KMS-11 (cell line): Measurements from ENCODE around the gene ZNF627.
A peak's percentile ranks its signal among the peaks of the same experiment; 100 is the strongest.

Experiments used
- H2AFZ ChIP-seq: fragments of 200-600 bp; sonication (generic); 2 replicates; pipeline ENCODE4 v1.6.1; 2016; ENCODE audit warnings: antibody characterized with exemption, mixed run types, low read depth
- H3K27ac ChIP-seq: fragments of 200-600 bp; sonication (generic); 2 replicates; pipeline ENCODE4 v1.6.1; 2016; ENCODE audit warnings: mild to moderate bottlenecking, mixed run types
- H3K27me3 ChIP-seq: fragments of 200-600 bp; sonication (generic); 2 replicates; pipeline ENCODE4 v1.6.1; 2017; ENCODE audit warnings: mild to moderate bottlenecking, low read depth, mixed run types, moderate library complexity; ENCODE audit not compliant: insufficient read depth
- H3K36me3 ChIP-seq: fragments of 200-600 bp; sonication (generic); 2 replicates; pipeline ENCODE4 v1.6.1; 2017; ENCODE audit warnings: mild to moderate bottlenecking, mixed run types; ENCODE audit not compliant: insufficient read depth
- H3K4me1 ChIP-seq: fragments of 200-600 bp; sonication (generic); 2 replicates; pipeline ENCODE4 v1.6.1; 2016; ENCODE audit warnings: mild to moderate bottlenecking, low read depth, mixed run types; ENCODE audit not compliant: poor library complexity, severe bottlenecking
- H3K4me2 ChIP-seq: fragments of 200-600 bp; sonication (generic); 2 replicates; pipeline ENCODE4 v1.7.0; 2016; ENCODE audit warnings: mild to moderate bottlenecking, mixed run types
- H3K4me3 ChIP-seq: fragments of 200-600 bp; sonication (generic); IDR thresholded peaks from 2 replicates; pipeline ENCODE4 v1.6.1; 2017; ENCODE audit warnings: low read depth, low read length, mixed read lengths; ENCODE audit not compliant: insufficient read depth
- H3K79me2 ChIP-seq: fragments of 200-600 bp; sonication (generic); 2 replicates; pipeline ENCODE4 v1.6.1; 2016; ENCODE audit warnings: low read depth, mixed run types; ENCODE audit not compliant: insufficient read depth
- H3K9ac ChIP-seq: fragments of 200-600 bp; sonication (generic); 2 replicates; pipeline ENCODE4 v1.6.1; 2016; ENCODE audit warnings: mild to moderate bottlenecking, mixed run types
- H4K20me1 ChIP-seq: fragments of 200-600 bp; sonication (generic); 2 replicates; pipeline ENCODE4 v1.6.1; 2016; ENCODE audit warnings: mild to moderate bottlenecking, mixed run types; ENCODE audit not compliant: insufficient read depth
- TF ChIP-seq, protein P1 (sequence below): fragments of 200-600 bp; sonication (generic); conservative IDR thresholded peaks from 2 replicates; pipeline ENCODE4 v1.6.1; 2017; ENCODE audit warnings: low read depth, mild to moderate bottlenecking, antibody characterized with exemption, low read length, moderate library complexity, mixed read lengths

ZNF627 gene

GRCh38 chr19:11597202-11598102 is at the start of gene ZNF627:
Gene ZNF627, plus strand, starts transcription at chr19:11597483. Its CDS starts 145 bp downstream, at chr19:11597628.
- H3K27ac ChIP-seq, result peak within 1 kb of the TSS; percentile 65
- no peaks in the 10 kb centered on the region for H3K36me3 ChIP-seq
- H3K27me3 ChIP-seq, result no peaks in the 10 kb centered on the region
- H3K4me1 ChIP-seq, result peaks cover 9% of the 10 kb centered on the region
- peaks cover 9% of the 10 kb centered on the region; the same call in 1 of the 2 replicates for H3K79me2 ChIP-seq
- H3K9ac ChIP-seq, result peak within 1 kb of the TSS; percentile 88
- H2AFZ ChIP-seq, result peak within 1 kb of the TSS; percentile 83
- H3K4me2 ChIP-seq, result peak within 1 kb of the TSS; percentile 83
- H3K4me3 ChIP-seq, result peak within 1 kb of the TSS; percentile 34
- H4K20me1 ChIP-seq, result no peaks in the 10 kb centered on the region
- TF ChIP-seq, protein P1, sequence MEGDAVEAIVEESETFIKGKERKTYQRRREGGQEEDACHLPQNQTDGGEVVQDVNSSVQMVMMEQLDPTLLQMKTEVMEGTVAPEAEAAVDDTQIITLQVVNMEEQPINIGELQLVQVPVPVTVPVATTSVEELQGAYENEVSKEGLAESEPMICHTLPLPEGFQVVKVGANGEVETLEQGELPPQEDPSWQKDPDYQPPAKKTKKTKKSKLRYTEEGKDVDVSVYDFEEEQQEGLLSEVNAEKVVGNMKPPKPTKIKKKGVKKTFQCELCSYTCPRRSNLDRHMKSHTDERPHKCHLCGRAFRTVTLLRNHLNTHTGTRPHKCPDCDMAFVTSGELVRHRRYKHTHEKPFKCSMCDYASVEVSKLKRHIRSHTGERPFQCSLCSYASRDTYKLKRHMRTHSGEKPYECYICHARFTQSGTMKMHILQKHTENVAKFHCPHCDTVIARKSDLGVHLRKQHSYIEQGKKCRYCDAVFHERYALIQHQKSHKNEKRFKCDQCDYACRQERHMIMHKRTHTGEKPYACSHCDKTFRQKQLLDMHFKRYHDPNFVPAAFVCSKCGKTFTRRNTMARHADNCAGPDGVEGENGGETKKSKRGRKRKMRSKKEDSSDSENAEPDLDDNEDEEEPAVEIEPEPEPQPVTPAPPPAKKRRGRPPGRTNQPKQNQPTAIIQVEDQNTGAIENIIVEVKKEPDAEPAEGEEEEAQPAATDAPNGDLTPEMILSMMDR, result no peak

DNA sequence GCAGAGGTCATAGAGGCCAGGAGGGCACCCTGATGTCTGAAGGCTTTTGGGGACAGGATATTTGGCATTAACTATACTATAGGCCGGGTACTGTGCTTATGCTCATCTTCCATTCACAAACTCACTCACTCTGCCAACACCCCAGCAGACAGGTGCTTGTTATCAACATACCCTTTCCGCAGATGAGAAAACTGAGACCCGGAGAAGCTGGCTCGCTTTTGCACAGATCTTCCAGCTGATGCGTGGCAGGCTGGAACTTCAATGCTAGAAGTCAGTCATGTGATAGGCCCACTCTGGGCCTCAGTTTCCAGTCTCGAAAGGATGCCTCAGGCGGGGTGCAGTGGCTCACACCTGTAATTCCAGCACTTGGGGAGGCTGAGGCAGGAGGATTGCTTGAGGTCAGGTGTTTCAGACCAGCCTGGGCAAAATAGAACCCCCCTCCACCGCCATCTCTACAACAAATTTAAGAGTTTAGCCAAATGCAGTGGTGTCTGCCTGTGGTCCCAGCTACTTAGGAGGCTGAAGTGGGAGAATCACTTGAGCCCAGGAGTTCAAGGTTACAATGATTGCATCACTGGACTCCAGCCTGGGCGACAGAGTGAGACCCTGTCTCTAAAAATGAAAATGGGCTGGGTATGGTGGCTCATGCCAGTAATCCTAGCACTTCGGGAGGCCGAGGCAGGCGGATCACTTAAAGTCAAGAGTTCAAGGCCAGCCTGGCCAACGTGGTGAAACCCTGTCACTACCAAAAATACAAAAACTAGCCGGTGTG is 49.2 kb upstream of the ZNF627 start:
- Histone ChIP-seq H2AFZ (no peak overlapping the region), H3K27me3 (no peaks in the 10 kb centered on the region; the same call in 1 of the 2 replicates), H3K27ac (no peak overlapping the region), H3K36me3 (no peaks in the 10 kb centered on the region), H3K4me3 (no peak overlapping the region), H3K79me2 (no peaks in the 10 kb centered on the region), H4K20me1 (no peaks in the 10 kb centered on the region), H3K4me1 (no peaks in the 10 kb centered on the region), H3K9ac (no peak overlapping the region), H3K4me2 (no peak overlapping the region)
- TF ChIP-seq, protein P1, result no peak

DNA sequence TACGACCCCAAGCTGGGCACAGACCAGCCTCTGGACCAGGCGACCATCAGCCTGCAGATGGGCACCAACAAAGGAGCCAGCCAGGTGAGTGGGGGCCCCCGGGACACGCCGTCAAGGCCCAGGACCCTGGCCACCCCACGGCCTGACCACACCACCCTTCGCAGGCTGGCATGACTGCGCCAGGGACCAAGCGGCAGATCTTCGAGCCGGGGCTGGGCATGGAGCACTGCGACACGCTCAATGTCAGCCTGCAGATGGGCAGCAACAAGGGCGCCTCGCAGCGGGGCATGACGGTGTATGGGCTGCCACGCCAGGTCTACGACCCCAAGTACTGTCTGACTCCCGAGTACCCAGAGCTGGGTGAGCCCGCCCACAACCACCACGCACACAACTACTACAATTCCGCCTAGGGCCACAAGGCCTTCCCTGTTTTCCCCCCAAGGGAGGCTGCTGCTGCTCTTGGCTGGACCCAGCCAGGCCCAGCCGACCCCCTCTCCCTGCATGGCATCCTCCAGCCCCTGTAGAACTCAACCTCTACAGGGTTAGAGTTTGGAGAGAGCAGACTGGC is 47.8 kb upstream of the ZNF627 start:
- TF ChIP-seq, protein P1, result no peak
- Histone ChIP-seq H3K27ac (no peak overlapping the region), H4K20me1 (no peaks in the 10 kb centered on the region), H3K4me1 (no peaks in the 10 kb centered on the region), H3K27me3 (no peaks in the 10 kb centered on the region), H3K79me2 (no peaks in the 10 kb centered on the region), H3K4me2 (no peak overlapping the region), H3K9ac (no peak overlapping the region), H3K4me3 (no peak overlapping the region), H3K36me3 (no peaks in the 10 kb centered on the region), H2AFZ (no peak overlapping the region)

- Histone ChIP-seq H3K27me3 (no peaks in the 10 kb centered on the region), H4K20me1 (no peaks in the 10 kb centered on the region), H3K4me3 (no peak overlapping the region), H3K9ac (no peak overlapping the region), H3K36me3 (no peaks in the 10 kb centered on the region), H3K79me2 (no peaks in the 10 kb centered on the region), H3K27ac (no peak overlapping the region), H3K4me2 (no peak overlapping the region), H2AFZ (no peak overlapping the region), H3K4me1 (no peaks in the 10 kb centered on the region)
- TF ChIP-seq, protein P1, result no peak
Observed at GRCh38 chr19:11550265-11550664, 47.0 kb upstream of the ZNF627 start.
